GM18868 (cell line): Measurements from ENCODE around the gene CHRFAM7A.
"Not testable (repeated sequence)": the region's sequence is repeated elsewhere in the genome, so short reads cannot be mapped to it uniquely, and the experiment has no call there.

Experiments
- ATAC-seq: cut with Tn5 transposase; IDR thresholded peaks from one replicate; pipeline ENCODE4 v1.9.1; 2021; ENCODE audit warnings: mild to moderate bottlenecking, moderate library complexity; ENCODE audit not compliant: unreplicated experiment

CHRFAM7A gene

GRCh38 chr15:30326145-30326544 lies 67.2 kb downstream of the CHRFAM7A start:
- ATAC-seq: not testable (repeated sequence)

GRCh38 chr15:30321063-30321462 lies 72.3 kb downstream of the CHRFAM7A start:
- ATAC-seq: not testable (repeated sequence)

GRCh38 chr15:30315704-30316103 lies 77.6 kb downstream of the CHRFAM7A start:
- ATAC-seq: not testable (repeated sequence)

- ATAC-seq: not testable (repeated sequence)
Observed at GRCh38 chr15:30310575-30310974, 82.8 kb downstream of the CHRFAM7A start.
